ENCODE data around the gene ALDH8A1.

The ALDH8A1 gene

DNA sequence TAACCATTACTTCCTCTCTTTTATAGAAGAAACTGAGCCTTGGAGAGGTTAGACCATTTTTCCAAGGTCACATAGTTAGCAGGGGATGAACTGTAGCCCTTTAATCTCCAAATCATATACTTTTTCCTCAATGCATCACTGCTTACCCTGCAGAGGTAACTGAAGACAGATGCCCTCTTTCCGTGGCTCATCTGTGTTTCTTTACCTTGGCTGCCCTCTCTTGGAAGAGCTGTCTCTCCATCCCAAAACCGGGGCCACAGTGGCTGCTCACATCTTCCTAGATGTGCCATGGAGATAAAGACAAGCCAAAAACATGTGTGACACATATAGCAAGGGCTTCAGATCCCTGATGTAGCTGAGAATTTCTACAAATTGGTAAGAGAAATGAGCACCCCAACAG is 581 bp upstream of the ALDH8A1 start:
- no peak for DNase-seq

DNA sequence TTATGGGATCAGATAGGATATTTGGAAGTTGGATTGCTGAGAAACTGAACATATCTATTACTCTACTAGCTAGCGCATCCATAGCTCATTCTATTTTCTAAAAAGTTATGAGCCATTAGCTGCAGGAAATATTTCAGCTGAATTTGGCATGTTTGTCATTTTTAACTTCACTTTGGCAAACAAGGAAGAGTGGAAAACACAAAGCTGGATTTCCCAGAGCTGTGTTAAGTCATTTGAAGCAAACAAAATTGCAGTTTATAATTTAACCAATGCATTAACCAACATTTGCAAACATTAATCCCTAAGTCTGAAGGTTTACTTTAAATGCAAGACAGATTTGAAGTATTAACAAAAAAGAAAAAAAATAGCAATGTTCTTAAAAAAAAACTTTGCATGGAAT is 1.2 kb downstream of the ALDH8A1 start:
- DNase-seq, result no peak

- DNase-seq, result no peak
These were observed 1.8 kb downstream of the ALDH8A1 start for GRCh38 chr6:134948142-134948541.

GRCh38 chr6:134945045-134945444 is 4.9 kb downstream of the ALDH8A1 start:
- DNase-seq, result no peak

GRCh38 chr6:134943522-134944111 is 6.3 kb downstream of the ALDH8A1 start:
- DNase-seq, result no peak

GRCh38 chr6:134938896-134939295 is 11.0 kb downstream of the ALDH8A1 start:
- DNase-seq, result no peak

GRCh38 chr6:134937426-134937825 is 12.5 kb downstream of the ALDH8A1 start:
- DNase-seq, result no peak

- DNase-seq, result no peak
These were observed 13.0 kb downstream of the ALDH8A1 start for GRCh38 chr6:134936931-134937330.

DNA sequence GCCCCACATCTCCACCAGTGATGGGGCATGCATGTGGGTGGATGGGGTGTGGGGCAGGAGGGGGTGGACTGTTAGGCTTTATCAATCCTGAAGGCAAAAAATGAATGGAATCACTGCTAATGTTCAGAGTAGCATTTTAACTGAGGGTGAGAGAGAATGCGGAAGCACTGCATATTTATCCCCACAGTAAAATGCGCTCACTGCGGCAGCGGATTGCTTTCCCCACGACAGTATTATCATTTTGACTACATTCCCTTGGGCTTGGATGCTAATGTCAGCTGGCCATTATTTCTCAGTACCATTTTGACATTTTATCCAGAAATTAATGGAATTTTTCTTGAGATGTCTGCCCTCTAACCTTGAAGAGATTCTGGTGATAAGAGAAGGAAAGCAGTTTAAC is 13.4 kb downstream of the ALDH8A1 start:
- DNase-seq, result no peak

DNA sequence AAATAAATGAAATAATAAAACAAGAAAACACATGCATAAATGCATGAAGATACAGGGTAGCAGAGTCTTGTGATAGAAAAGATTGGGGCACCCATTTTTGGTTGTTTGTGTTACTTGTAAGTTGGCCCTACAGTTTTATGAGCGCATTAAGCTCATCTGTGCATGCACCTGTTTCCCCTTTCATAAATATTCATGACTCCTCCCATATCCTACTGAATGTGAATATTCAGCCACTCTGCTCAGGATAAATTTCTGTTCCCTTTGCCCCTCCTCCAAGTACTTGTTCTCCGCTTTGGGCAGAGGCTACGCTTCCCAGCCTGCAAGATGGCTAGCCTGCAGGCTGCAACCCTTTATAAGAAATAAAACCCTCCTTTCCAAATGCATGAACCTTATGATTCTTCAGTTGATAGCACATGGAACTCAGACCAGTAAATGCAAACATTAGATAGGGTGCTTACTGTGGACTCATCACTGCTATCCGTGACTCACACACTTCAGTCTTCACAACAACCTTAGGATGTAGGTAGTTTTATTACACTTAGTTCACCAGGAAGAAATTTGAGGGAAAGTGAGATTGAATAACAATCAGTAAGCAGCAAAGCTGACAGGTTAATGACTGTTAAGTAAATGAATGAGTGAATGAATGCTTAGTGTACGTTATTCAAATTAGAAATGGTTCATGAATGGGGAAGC is 15.0 kb downstream of the ALDH8A1 start:
- DNase-seq, result no peak

DNA sequence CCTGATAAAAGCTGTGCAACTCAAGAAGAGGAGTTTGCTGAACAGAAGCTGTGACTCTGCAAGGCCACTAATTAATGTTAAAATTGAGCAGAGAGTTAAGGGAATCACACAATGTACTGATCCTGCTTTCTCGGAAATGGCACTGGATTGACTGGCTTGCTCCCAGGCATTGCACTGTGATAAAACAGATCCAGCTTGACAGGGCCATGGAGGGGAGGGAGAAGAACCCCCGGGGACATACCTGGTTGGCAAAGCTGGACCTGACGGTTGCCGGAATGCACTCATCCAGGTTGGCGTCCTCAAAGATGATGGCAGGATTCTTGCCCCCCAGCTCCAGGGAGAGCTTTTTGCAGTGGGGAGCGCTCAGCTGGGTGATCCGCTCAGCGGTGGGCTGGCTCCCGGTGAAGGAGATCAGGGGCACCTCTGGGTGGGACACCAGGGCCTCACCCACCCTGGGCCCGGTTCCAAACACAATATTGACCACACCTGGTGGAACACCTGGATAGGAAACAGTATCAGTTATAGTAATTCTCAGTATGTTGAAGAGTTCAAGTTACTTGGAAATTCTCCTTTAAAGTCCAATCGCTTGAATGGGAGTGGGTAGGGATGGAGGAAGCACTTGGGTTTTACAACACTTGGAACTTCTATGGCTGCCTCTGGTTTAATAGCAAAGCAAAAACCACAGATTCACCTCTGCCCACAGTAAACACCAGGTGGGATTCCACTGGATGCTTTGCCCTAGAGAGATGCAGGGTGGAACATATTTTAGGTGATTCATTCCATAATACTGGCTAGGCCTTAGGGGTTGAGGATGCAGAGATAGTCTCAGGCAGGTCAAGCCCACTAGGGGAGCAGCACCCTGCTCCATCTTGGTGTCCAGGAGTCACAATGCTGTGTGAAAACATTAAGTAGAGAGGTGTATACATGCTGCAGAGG is 17.1 kb downstream of the ALDH8A1 start:
- no peak for DNase-seq

DNA sequence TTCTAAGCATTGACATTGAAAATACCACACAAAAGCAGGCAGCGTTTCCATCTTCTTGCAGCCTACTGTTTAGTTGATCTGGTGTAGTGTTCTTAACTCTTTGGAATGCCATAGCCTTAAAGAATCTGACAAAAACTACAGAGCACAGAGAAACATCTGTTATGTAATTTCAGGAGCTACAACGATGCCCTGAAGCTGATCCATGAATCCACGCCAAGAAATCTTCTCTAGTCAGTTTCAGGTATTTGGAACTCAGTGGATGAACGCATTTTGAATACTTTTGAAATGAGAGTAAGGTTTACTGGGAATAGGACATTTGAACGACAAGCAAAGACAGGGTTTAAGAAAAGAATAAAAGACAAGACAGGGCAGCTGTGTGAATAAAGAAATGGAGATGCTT is 17.8 kb downstream of the ALDH8A1 start:
- DNase-seq, result no peak

DNA sequence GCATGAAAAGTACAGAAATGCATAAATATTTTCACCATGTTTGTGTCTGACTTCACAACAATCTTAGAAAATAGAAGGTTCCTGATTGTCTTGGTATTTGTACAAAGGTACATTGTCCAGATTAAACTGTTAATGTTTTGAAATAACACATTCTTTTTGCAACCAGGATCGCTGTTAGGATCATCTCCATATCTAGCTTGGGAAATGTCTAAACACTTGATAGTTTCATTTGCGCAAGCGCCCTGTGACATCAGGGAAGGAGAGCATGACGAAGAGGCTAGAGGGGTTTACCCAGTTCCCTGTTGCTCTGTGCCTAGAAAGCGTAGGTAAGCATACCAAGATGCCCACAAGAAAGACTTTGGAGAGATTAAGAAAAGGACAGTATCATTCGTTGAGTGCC is 19.4 kb downstream of the ALDH8A1 start:
- no peak for DNase-seq

GRCh38 chr6:134928151-134928900 is 21.6 kb downstream of the ALDH8A1 start:
- DNase-seq, result no peak

- DNase-seq, result no peak
These were observed 24.1 kb downstream of the ALDH8A1 start for GRCh38 chr6:134925800-134926199.

GRCh38 chr6:134921721-134922261 is 28.1 kb downstream of the ALDH8A1 start:
- DNase-seq, result no peak

DNA sequence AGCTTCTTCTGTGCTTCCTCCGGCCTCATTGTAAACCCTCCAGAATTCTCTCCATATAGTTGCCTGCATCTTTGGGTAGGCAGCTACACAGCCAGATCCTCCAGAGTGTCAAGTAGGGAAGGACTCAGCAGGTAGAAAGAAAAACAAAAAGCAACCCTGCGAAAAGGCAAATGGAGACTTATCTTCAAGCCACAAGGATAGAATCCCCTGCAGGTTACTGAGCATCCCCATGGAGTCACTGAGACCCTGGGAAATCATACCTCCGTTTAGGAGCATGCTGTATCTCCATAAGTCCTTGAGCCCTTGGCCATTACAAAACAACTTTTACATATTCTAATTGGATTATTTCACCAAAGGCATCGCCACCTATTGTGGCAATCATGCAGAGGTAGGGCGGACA is 28.6 kb downstream of the ALDH8A1 start:
- no peak for DNase-seq

- DNase-seq, result no peak
These were observed 29.5 kb downstream of the ALDH8A1 start for GRCh38 chr6:134920422-134920821.

GRCh38 chr6:134918418-134918961 is 31.4 kb downstream of the ALDH8A1 start:
- no peak for DNase-seq

DNA sequence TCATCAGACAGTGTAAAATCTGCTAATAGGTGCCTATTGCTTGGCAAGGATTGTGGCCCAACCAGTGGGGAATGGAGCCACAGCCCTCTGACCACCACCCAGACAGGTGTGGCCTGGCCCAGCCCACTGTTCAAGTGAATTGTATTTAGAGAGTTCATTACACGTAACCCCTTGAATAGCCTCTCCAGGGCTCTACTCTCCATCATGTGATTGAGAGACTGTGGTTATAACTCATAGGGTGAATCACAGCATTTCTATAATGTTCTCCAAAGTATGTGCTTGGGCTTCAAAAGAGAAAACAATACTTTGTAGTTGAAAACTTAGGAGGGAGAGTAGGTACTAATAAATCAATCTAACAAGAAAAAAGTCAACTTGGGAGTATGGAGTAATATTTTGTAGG is 38.4 kb downstream of the ALDH8A1 start:
- DNase-seq, result no peak

DNA sequence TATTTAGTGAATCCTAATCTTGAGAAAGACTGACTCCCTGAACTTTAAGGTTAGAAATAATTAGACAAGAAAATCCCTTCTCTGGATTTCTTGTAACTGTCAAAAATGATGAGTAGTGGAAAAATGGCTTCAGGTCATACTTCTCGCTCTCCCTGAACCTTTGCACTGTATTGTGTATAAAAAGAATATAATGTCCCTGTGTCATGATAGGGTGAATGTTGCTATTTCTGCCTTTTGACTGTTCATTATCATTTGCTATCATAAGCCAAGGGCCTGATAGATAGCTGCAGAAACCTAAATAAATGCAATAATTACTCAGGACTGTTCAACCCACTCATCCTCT is 39.3 kb downstream of the ALDH8A1 start:
- no peak for DNase-seq

DNA sequence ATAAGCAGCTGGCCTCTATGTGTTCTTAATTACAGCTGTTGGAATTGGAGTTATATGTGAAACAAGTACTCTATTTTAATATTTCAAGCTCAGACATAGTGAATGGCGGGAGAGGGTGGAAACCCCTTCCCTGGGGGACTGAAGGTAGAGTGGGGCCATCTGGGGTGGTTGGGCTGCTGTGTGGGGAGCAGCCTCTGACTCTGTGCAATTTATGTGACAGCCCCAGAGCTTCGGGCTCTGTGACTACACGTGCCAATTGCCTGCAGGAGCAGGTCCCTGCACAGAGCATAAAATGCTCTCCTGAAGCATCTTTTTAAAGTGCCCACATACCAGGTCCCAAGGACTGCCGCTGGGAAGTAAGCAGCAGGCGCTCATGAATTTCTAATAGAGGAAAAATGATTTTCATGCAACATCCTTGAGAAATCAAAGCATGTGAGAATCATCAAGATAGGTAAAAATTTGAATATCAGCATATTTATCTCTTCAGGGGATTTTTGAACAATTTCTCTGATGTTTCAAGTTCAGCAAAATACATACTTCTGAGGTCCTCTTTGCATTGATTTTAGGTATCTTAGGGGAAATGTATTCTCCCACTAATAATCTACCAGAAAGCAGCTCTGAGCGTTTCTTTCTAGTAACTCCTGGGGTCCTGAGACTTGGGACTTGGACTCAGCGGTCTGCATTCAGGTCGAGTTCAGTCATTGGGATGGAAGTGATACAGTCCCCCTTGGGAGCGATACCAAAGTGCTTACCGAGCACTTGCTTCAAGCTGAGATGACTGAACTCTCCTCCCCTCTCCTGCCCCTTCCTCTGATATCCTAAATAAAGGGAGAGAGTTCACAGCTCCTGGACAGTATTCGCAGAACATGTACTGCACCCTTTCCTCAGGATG is 40.0 kb downstream of the ALDH8A1 start:
- DNase-seq, result no peak

Measured in COR-L47 (cell line).